ENCODE measurements around the gene ZFAND4.
"Not testable (repeated sequence)": the region's sequence is repeated elsewhere in the genome, so short reads cannot be mapped to it uniquely, and the experiment has no call there.

The ZFAND4 gene

DNA sequence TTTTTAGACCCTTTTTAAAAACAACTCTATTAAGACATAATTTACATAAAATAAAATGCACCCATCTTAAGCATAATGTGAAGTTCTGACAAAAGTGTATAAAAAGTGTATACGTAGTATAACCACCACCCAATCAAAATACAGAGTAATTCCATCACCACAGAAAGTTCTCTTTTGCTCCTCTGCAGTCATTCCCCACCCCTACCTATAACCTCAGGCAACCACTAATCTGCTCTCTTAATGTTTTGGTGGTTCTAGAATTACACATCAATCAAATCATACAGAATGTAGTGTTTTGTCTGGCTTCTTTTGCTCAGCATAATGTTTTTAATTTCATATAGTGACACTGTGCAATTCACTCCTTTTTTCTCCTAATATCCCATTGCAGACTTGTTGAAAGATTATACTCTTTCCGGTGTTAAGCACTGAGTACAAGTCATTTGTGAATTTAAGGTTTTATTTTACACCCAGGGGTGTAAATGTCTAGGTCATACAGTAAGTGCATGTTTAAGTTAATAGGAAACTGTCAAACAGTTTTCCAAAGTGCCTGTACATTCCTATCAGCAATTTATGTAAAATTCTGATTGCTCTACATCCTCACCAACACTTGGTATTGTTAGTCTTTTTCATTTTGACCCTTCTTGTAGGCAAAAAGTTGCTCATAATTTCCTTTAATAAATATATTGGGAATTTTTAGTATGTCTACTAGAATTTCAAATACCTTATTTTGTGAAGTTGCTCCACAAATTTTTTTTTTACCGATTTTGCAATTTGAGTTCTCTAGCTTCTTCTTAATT lies 86.3 kb downstream of the ZFAND4 start:
- DNase-seq, result no peak

DNA sequence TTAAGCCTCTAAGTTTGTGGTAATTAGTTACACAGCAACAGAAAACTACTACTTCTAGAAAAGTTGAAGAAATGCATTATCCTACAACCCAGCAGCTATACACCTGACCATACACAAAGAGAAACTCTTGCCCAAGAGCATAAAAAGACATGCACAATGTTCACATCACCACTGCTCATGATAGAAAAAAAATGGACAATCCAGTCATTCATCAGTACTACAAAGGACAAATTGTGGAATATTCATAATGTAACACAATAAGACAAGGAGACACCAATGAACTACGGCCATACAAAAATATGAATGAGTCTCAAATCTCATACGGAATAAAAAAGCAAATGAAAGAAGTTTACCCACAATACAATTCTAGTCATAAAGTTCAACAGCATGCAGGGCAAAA lies 87.4 kb downstream of the ZFAND4 start:
- DNase-seq, result no peak

DNA sequence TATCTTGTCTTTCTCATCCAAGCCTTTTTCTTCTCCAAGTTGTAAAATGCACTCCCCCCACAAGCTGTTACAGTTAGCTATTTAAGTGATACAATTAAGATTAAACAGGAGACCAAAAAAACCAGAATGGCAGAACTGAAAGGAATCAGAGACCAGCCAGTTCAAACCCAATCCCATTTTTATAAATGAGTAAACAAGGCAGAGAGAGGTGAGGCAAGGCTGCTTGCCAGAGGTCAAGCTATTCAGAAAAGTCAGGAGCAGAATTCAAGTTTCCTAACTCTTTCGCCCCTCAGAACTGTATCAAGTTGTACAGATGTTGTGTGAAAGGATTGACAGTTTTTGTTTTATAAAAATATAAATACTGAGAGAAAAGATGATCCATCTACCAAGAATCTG lies 90.2 kb downstream of the ZFAND4 start:
- no peak for DNase-seq

DNA sequence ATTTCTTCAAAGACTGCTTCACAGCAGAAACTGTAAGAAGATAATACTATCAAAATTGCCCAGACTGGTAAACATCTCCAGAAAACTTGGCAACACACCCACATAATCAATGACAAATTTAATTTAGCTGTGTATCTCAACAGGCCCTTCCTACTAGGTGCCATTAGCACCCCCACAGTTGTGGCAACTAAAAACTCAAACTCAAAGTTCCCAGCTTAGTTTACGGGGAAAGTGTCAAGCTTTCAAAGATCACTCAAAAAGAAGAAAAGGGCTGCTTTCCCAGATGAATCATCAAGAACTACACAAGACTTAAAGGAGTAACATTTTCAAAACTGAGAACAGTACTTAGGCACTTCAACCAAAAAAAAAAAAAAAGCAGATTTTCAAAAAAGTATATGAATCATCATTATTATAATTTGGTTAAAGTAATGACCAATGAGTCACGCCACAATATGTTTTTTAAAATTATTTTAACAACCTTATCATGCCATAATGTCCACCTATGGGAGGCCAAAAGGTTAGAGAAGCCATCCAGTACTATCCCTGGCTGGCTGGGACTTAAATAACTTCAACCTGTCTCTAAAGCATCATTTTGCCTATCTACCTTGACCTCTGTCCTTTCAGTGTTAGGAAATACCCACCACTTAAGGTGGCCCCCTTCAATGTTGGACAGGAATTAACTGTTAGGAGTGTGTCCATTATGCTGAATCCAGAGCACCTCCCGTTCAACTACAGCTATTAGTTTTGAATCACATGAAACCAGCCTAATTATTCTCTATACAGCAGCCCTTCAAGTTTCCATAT lies 90.8 kb downstream of the ZFAND4 start:
- no peak for DNase-seq

DNA sequence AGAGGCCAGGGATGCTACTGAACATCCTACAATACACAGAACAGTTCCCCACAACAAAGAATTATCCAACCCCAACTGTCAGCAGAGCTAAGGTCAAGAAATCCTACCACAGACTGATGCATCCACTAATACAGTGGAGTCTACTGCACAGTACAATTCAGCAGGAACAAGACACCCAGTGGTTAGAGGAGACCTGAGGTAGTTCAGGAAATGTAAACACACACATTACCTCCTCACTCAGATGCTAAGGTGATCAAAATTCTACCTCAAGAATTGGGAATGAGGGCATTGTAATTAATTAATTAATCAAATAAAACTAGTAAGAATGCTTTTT lies 91.4 kb downstream of the ZFAND4 start:
- no peak for DNase-seq

DNA sequence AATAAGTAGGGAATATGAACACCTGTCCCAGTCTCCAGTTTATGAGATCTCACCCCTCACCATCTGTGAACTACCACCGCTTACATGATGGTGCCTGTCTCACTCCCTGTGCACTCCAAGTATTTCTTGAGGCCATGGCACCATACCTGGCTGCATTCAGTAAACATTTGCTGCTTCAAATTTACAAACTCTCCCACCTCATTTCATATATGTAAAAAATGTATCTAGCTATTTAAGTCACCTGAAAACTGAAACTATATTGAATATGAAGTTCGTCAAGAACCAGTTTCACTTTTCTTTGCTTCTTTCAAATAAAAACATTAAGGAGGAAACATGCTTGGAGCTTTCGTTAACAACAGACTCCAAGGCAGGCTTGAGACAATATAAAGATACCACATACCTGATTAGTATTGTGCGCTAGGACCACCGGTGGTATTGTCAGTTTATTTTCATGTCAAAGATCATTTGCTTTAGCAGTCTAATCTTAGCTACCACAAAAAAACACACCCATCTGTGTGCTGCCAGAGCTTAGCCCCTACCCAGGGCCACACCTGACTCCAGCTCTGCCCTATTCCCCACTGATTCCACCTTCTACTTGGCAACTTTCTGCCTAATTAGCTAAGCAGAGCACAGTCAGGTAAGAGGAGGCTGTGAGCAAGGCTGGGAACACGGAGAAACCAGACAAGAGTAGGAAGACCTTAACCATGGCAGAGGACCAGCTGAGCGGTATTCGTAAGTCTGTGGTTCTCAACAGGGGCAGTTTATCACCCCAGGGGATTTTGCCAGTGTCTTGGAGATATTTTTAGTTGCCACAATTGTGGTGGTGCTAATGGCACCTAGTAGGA lies 92.0 kb downstream of the ZFAND4 start:
- DNase-seq, result no peak

DNA sequence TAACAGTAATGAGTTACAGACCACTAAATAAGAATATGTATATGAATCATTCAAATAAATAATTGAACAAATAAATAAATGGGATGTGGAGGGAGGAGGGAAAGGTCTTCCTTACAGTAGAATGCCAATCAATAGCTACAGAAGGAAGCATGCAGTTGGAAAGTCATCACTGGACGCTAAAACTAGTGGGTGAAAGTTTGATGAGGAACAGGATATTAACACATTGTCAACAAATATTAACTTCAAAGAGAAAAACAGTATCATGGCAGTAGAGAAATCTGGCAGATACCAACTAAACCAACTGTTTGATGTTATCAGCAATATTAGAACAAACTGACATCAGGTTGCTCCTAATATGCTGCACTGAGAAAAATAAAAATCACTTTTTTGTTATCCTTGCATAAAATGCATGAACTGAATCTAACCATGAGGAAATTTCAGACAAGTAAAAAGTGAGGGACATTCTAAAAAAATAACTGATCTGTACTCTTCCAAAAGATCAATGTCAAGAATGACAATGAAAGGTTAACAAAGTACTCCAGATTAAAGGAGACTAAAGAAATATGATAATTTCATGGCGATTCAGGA lies 94.1 kb downstream of the ZFAND4 start:
- DNase-seq, result no peak

DNA sequence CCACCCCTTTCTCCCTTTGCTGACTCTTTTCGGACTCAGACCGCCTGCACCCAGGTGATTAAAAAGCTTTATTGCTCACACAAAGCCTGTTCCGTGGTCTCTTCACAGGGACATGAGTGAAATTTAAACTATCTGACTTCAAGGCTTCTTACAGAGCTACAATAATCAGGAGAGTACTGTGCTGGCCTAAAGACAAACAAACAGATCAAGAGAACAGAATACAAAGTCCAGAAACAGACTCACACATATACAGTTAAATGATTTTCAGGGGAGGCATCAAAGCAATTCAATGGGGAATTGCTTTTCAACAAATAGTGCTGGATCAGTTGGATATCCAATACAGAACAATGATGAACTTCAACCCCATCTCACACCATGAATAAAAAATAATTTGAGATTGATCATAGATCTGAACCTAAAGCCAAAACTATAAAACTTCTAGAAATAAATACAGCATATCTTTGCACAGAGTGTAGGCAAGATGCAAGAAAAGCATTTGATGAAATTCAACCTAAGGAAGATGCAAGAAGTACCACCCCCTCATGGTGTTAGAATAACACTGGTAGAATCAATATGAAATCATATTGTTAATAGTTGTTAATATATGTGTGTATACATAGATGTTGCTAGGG lies 96.5 kb downstream of the ZFAND4 start:
- no peak for DNase-seq

DNA sequence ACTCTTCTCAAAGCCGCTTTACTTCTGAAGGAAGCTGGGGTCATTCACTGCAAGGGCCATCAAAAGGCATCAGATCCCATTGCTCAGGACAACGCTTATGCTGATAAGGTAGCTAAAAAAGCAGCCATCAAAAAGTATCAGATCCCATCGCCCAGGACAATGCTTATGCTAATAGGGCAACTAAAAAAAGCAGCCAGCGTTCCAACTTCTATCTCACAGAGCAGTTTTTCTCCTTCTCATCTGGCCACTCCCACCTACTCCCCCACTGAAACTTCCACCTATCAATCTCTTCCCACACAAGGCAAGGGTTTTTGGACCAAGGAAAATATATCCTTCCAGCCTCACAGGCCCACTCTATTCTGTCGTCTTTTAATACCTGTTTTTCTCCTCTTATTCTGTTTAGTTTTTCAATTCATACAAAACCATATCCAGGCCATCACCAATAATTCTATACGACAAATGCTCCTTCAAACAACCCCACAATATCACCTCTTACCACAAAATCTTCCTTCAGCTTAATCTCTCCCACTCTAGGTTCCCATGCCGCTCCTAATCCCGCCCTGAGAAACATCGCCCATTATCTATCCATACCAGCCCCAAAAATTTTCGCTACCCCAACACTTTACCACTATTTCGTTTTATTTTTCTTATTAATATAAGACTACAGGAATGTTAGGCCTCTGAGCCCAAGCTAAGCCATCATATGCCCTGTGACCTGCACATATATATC lies 97.4 kb downstream of the ZFAND4 start:
- DNase-seq, result not testable (repeated sequence)

DNA sequence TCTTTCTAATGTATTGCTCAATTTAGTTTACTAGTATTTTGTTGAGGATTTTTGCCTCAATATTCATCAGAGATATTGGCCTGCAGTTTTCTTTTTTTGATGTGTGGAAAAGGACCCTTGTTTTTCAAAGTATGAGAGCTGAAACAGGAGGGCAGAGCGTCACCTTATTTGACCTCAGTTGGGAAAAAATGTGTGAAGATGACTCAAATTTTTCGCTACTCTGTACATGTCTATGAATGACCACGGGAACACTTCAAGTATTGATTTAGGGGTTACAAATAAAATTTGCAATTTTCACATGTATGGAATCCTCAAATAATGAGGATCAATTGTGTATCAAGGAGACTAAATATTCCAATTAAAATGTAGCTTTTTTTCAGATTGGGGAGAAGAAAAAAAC lies 103.1 kb downstream of the ZFAND4 start:
- DNase-seq, result no peak

DNA sequence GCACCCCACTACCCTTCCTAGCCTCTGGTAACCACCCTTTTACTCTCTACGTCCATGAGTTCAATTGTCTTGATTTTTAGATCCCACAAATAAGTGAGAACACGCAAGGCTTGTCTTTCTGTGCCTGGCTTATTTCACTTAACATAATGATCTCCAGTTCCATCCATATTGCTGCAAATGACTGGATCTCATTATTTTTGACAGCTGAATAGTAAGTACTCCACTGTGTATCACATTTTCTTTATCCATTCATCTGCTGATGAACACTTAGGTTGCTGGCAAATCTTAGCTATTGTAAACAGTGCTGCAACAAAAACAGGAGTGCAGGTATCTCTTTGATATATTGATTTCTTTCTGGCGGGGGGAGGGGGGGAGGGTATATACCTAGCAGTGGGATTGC lies 106.2 kb downstream of the ZFAND4 start:
- no peak for DNase-seq

Data from NCI-H748 treated with DMSO at 0.1 percent for 48 hours (cell line).